Measurements from ENCODE around the gene KLRD1.
"Not testable (repeated sequence)": the region's sequence is repeated elsewhere in the genome, so short reads cannot be mapped to it uniquely, and the experiment has no call there.

KLRD1 gene

GRCh38 chr12:10307630-10308029 lies at the start of gene KLRD1:
Gene KLRD1 (plus strand): TSS chr12:10307870. CDS start chr12:10308078, 208 bp downstream.
- no peak for DNase-seq (ENCODE audit: low spot score)

GRCh38 chr12:10260927-10261326 lies 46.7 kb upstream of the KLRD1 start:
- DNase-seq (ENCODE audit: low spot score) = no peak

GRCh38 chr12:10268037-10268436 lies 39.6 kb upstream of the KLRD1 start:
- DNase-seq (ENCODE audit: low spot score) = no peak

- no peak for DNase-seq (ENCODE audit: low spot score)
Observed at GRCh38 chr12:10272467-10272866, 35.2 kb upstream of the KLRD1 start.

- peak; percentile 18 for DNase-seq (ENCODE audit: low spot score)
Observed at GRCh38 chr12:10276774-10277173, 30.9 kb upstream of the KLRD1 start.

- DNase-seq (ENCODE audit: low spot score) = no peak
Observed at GRCh38 chr12:10278104-10278503, 29.6 kb upstream of the KLRD1 start.

GRCh38 chr12:10279937-10280336 lies 27.7 kb upstream of the KLRD1 start:
- DNase-seq (ENCODE audit: low spot score) = no peak

- no peak for DNase-seq (ENCODE audit: low spot score)
Observed at GRCh38 chr12:10283027-10283426, 24.6 kb upstream of the KLRD1 start.

- DNase-seq (ENCODE audit: low spot score) = no peak
Observed at GRCh38 chr12:10285919-10286318, 21.8 kb upstream of the KLRD1 start.

GRCh38 chr12:10289005-10289754 lies 18.5 kb upstream of the KLRD1 start:
- no peak for DNase-seq (ENCODE audit: low spot score)

- DNase-seq (ENCODE audit: low spot score) = no peak
Observed at GRCh38 chr12:10291030-10291429, 16.6 kb upstream of the KLRD1 start.

- DNase-seq (ENCODE audit: low spot score) = no peak
Observed at GRCh38 chr12:10293151-10293550, 14.5 kb upstream of the KLRD1 start.

GRCh38 chr12:10293570-10294227 lies 14.0 kb upstream of the KLRD1 start:
- no peak for DNase-seq (ENCODE audit: low spot score)

GRCh38 chr12:10301103-10301502 lies 6.6 kb upstream of the KLRD1 start:
- no peak for DNase-seq (ENCODE audit: low spot score)

GRCh38 chr12:10304161-10304574 lies 3.5 kb upstream of the KLRD1 start:
- peak; percentile 34 for DNase-seq (ENCODE audit: low spot score)

- no peak for DNase-seq (ENCODE audit: low spot score)
Observed at GRCh38 chr12:10305411-10305810, 2.3 kb upstream of the KLRD1 start.

- DNase-seq (ENCODE audit: low spot score) = no peak
Observed at GRCh38 chr12:10310926-10311720, 3.5 kb downstream of the KLRD1 start.

- DNase-seq (ENCODE audit: low spot score) = no peak
Observed at GRCh38 chr12:10319388-10319787, 11.7 kb downstream of the KLRD1 start.

- DNase-seq (ENCODE audit: low spot score) = no peak
Observed at GRCh38 chr12:10320643-10321042, 13.0 kb downstream of the KLRD1 start.

- not testable (repeated sequence) for DNase-seq (ENCODE audit: low spot score)
Observed at GRCh38 chr12:10328691-10329090, 21.0 kb downstream of the KLRD1 start.

- DNase-seq (ENCODE audit: low spot score) = peak; percentile 74
Observed at GRCh38 chr12:10331642-10332239, 24.1 kb downstream of the KLRD1 start.

- DNase-seq (ENCODE audit: low spot score) = not testable (repeated sequence)
Observed at GRCh38 chr12:10336196-10336595, 28.5 kb downstream of the KLRD1 start.
